Stomach (tissue), 4 donors: Measurements from ENCODE around the gene TGFBI.

ENCODE experiments used
- POLR2A ChIP-seq, 4 donors: fragments of 450-650 bp; IDR thresholded peaks; one replicate each; pipeline ENCODE4 v1.6.1; 2016; ENCODE audit warnings: antibody characterized with exemption in 4 of 4, control low read depth in 2 of 4, mild to moderate bottlenecking in 1 of 4, moderate library complexity in 1 of 4
- POLR2AphosphoS5 ChIP-seq, 3 donors: sonication (generic); formaldehyde crosslinking; IDR thresholded peaks; one replicate each; pipeline ENCODE4 v1.6.1; 2016; ENCODE audit warnings: antibody characterized with exemption in 3 of 3
- TF ChIP-seq, protein P1 (sequence below), 7 experiments: fragments of 450-650 bp in 4 of 7; fragments of 200-600 bp in 3 of 7; sonication (generic) in 3 of 7; IDR thresholded peaks; one replicate each; pipeline ENCODE4 v1.5.1; 2016 to 2019; ENCODE audit warnings: antibody characterized with exemption in 7 of 7, control low read depth in 2 of 7, mild to moderate bottlenecking in 1 of 7

DNA sequence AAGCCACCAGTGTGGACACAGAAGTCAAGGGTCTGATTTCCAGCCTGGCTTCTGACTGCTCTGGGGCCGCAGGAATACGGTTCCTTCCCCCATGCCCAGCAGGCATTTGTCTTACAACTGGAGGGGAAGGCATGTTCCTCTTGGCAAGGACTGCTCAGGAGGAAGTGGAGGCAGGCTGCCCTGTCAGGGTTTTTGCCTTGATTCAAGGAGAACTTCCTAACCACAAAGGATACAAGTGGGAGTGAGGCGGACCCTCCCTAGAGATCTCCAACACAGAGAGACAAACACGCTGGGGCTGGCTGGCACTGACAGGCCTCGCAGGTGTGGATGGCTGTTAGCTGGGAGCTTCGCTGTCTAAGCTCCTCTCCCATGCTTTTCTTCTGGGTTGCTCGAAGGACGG lies 19.1 kb downstream of the TGFBI start:
- TF ChIP-seq, protein P1, sequence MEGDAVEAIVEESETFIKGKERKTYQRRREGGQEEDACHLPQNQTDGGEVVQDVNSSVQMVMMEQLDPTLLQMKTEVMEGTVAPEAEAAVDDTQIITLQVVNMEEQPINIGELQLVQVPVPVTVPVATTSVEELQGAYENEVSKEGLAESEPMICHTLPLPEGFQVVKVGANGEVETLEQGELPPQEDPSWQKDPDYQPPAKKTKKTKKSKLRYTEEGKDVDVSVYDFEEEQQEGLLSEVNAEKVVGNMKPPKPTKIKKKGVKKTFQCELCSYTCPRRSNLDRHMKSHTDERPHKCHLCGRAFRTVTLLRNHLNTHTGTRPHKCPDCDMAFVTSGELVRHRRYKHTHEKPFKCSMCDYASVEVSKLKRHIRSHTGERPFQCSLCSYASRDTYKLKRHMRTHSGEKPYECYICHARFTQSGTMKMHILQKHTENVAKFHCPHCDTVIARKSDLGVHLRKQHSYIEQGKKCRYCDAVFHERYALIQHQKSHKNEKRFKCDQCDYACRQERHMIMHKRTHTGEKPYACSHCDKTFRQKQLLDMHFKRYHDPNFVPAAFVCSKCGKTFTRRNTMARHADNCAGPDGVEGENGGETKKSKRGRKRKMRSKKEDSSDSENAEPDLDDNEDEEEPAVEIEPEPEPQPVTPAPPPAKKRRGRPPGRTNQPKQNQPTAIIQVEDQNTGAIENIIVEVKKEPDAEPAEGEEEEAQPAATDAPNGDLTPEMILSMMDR (IDR thresholded peaks at IDR 0.05) = no peak
- TF ChIP-seq POLR2AphosphoS5 (IDR thresholded peaks at IDR 0.05) (no peak), POLR2A (IDR thresholded peaks at IDR 0.05) (no peak)
